EL (cell line): ENCODE data around the gene ROBO2.

Source experiments
- DNase-seq: peaks from one replicate; pipeline ENCODE4 v3.0.0-alpha.2; 2016

ROBO2 gene

GRCh38 chr3:77191640-77192039 lies 151.7 kb downstream of the ROBO2 start:
- no peak for DNase-seq

GRCh38 chr3:77195766-77196545 lies 156.1 kb downstream of the ROBO2 start:
- no peak for DNase-seq

- no peak for DNase-seq
Measured at GRCh38 chr3:77197408-77197807, 157.5 kb downstream of the ROBO2 start.

- DNase-seq, result no peak
Measured at GRCh38 chr3:77203851-77204250, 164.0 kb downstream of the ROBO2 start.

GRCh38 chr3:77204788-77205187 lies 164.9 kb downstream of the ROBO2 start:
- no peak for DNase-seq

- no peak for DNase-seq
Measured at GRCh38 chr3:77207753-77208152, 167.9 kb downstream of the ROBO2 start.

- no peak for DNase-seq
Measured at GRCh38 chr3:77222701-77223100, 182.8 kb downstream of the ROBO2 start.

- DNase-seq, result no peak
Measured at GRCh38 chr3:77227567-77227966, 187.7 kb downstream of the ROBO2 start.

GRCh38 chr3:77232557-77232956 lies 192.7 kb downstream of the ROBO2 start:
- DNase-seq, result no peak

GRCh38 chr3:77234004-77234403 lies 194.1 kb downstream of the ROBO2 start:
- no peak for DNase-seq

GRCh38 chr3:77236118-77236517 lies 196.2 kb downstream of the ROBO2 start:
- no peak for DNase-seq

- no peak for DNase-seq
Measured at GRCh38 chr3:77240072-77240650, 200.3 kb downstream of the ROBO2 start.

- DNase-seq, result no peak
Measured at GRCh38 chr3:77242371-77242770, 202.5 kb downstream of the ROBO2 start.

GRCh38 chr3:77244981-77245380 lies 205.1 kb downstream of the ROBO2 start:
- no peak for DNase-seq

- no peak for DNase-seq
Measured at GRCh38 chr3:77247061-77247460, 207.2 kb downstream of the ROBO2 start.

GRCh38 chr3:77247817-77248216 lies 207.9 kb downstream of the ROBO2 start:
- no peak for DNase-seq

- no peak for DNase-seq
Measured at GRCh38 chr3:77248420-77248819, 208.5 kb downstream of the ROBO2 start.

GRCh38 chr3:77251136-77251535 lies 211.2 kb downstream of the ROBO2 start:
- DNase-seq, result no peak

- peak; percentile 45 for DNase-seq
Measured at GRCh38 chr3:77254967-77255831, 215.3 kb downstream of the ROBO2 start.

GRCh38 chr3:77256584-77257503 lies 216.9 kb downstream of the ROBO2 start:
- no peak for DNase-seq

GRCh38 chr3:77259694-77260093 lies 219.8 kb downstream of the ROBO2 start:
- DNase-seq, result no peak

GRCh38 chr3:77262361-77262760 lies 222.5 kb downstream of the ROBO2 start:
- no peak for DNase-seq

GRCh38 chr3:77267589-77267988 lies 227.7 kb downstream of the ROBO2 start:
- DNase-seq, result no peak
